Stimulated activated CD8-positive, alpha-beta memory T cell treated with anti-CD3 and anti-CD28 coated beads, Interleukin-7, amount 100 ng/mL, for 4 hours (primary cell): ENCODE measurements around the gene WWOX.
A peak's percentile ranks its signal among the peaks of the same experiment; 100 is the strongest.

Source experiments
- DNase-seq, 2 donors: peaks; one replicate each; pipeline ENCODE4 v3.0.0-alpha.2; 2020; ENCODE audit warnings: low read depth in 2 of 2

The WWOX gene

DNA sequence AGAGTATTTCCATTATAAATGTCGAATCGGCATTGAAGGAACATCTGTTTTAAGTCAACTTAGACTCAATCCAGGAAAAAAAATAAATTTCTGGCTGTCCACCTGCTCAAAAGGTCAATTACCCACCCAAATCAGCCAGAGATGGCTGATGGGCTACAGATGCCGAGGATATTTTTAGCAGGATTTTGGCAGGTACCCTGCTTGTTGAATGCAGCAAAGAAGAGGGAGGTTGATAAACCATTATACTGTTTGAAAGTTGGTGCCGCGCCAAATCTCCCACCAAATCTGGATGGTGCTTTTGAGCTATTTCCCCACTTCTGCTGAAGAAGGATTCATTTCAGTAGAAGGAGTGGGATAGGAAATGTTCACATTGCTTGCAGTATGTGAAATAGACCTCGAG is 963.4 kb downstream of the WWOX start:
- DNase-seq: no peak

DNA sequence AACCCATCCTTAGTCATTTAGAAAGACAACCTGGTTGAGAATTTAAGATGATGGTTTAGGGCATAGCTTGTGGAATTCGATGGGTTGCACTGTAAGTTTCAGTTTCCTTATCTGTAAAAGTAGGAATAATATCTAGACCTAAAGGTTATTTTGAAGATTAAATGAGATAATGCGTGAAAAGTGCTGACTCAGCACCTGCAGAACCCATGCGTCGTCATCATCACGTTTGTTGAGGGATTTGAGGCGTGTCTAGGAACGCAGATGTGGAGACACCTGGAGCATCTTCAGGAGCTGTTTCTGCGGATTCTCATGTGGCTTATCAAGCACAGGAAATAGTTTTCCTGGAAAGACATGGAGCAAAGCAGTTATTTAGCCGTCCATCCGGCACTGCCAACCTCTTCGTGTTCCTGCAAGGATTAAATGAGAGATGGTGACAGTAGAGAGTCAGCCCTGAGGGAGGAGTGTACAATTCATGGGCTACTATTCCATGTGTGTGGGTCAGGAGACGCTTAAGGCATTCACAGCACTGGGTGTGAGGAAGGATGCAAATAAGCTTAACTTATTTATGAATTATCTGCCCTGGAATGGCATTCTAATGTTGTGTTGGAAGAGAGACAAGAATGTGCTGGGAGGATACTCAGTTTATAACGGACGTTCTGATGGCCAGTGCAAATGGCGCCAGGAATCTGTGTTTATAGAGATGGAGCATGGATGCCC is 965.0 kb downstream of the WWOX start:
- no peak for DNase-seq

DNA sequence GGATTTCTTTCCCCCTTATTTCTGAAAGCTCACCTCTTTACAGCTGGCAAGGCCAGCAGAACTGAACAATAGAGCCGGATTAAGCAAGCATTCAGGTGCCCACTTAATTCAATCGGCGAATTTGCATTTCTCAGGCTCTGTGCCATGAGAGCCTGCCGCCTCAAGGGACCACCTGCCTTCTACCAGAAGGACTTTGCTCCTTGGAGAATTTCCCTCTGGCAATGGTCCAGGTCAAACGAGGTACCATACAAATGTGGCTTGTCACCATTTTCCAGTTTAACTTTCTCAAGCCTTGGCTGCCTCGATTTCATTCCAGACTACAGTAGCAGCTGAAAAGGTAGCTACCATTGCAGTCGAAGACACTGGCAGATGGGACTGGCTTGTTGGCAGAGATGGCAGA is 967.1 kb downstream of the WWOX start:
- DNase-seq: no peak

DNA sequence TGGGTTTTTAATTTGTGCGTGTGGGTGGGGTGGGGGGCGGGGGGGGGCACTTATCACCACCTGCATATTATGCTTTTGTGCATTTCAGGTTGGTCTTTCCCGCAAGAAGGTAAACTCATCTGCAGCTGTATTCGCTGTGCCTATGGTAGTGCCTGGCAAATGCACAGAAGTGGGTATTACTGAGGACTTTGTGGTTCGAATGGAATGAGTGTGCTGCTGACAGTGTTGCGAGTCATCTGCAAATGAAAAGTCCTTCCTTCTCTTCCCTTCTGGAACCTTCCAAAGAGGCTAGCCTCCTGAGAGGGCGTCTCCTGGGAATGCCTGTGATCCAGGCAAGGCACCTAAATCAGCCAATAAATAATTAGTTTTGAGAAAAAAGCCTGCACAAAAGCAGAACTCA is 968.1 kb downstream of the WWOX start:
- no peak for DNase-seq

DNA sequence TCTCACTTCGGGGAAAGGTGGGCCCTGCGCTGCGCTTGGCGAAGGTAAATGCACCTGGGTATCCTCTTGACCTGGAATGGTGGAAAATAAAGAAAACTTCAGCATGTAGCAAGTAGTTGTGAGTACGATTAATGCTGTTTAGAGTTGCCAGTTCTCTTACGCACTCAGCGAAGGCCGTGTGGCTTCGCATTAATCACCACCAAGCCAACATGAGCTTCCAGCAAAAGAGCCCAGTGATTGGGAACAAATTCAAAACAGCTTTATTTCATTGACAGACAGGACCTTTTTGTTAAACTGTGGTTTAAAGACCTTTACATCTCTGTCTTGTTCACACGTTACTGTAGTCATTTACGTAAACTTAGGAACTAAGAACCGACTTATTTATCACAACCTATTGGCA is 969.7 kb downstream of the WWOX start:
- DNase-seq: no peak

DNA sequence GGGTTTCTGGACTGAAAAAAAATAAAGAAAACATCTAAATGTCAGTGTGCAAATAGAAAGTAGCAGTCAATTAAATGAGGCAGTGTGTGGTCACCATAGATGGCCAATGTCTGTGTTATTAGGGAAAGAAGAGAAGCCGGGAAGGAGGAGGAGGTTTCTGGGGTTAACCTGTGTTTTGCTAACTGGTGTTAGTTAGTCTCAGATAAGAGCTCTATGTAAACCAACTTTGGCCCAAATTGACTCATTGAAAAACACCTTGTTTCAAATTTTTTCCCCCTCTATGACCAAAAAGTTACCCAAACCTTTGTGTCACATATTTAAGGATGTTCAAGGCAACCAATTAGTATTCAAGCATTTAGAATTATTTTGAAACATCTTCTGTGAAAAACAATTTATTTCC is 970.2 kb downstream of the WWOX start:
- DNase-seq: no peak

DNA sequence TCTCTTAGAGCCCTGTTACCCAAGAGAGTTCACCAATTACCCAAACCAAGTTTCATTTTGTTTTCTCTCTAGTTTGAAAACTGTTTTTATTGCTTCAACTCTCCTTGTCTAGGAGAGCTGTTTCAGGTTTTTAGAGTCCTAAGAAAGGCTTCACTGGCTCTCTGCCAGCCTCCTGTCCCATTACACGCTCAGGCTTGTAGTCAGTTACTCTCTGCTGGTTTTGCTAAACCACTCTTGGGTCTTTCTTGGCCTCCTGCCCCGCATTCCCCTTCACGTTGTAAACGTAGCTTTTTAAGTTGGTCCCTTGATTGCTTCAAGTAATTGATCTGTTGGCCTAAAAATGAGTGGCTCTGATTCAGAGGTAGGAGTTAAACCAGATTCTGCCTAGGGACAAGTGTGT is 972.0 kb downstream of the WWOX start:
- no peak for DNase-seq

DNA sequence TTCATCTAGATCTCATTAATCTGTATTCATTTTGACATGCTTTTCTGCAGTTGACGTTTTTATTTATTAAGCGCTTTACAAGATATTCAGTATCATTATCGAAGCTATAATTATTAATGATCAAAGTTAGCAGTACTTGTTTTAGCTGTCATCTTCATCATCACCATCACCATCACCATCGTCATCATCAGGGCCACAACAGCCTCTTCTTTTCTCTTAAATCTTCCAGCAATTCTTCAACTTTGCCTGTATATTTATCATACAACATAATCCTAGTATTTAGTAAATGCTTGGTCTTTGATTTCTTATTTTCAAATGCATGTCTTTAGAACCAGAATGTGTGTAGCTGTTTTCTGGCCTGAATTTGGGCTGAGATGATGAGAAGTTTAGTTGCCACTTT is 973.1 kb downstream of the WWOX start:
- DNase-seq: no peak

DNA sequence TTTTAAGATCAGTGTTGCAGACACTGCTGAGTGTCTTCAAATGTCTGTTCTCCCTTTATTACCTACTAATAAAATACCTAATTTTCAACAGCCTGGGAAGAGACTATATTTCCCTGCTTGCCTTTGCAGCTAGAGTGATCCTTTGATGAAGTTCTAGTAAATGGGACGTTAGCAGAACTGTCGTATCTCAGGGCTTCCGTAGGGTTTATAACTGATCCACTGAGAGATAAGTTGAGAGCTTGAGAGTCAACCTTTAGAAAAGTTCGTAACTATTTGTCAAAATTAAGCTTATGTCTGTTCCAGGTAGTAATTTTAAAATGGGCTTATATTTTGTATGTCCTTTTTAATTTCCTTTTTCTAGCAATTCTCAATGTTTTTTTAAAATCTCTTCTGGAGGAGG is 974.1 kb downstream of the WWOX start:
- DNase-seq: no peak

DNA sequence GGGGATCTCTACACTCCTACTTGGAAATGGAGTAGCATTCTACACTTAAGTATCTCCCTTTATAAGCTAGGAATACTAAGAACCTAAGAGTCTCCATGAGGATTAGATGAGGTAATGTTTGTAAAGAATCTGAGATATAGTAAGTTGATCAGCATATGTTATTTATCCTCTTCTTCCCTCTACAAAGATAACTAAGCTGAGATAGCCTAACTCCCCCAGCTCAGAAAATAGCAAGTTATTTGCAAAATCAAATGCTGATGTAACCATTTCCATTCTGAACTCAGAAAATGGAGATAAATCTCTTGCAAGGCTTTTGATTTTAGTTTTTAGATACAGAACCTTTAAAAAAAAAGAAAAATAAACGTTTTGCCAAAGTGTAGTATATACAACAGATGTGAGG is 975.1 kb downstream of the WWOX start:
- DNase-seq: no peak

DNA sequence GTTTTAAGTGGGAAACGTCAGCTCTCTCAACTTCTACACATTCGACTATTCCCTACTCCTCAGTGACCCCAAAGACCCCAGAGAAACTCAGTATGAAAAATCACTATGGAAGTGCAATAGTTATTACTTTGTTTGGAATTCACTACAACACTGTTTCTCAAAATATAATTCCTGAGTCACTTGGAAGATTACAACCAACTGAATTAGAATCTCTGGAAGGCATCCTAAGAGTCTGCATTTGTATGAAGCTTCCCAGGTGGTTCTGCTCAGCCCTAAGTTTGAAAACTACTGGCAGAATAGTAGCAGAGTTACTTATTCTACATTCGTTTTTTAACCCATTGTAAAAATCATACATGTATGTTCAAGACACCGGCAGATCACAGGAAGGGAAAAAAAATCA is 975.5 kb downstream of the WWOX start:
- no peak for DNase-seq

DNA sequence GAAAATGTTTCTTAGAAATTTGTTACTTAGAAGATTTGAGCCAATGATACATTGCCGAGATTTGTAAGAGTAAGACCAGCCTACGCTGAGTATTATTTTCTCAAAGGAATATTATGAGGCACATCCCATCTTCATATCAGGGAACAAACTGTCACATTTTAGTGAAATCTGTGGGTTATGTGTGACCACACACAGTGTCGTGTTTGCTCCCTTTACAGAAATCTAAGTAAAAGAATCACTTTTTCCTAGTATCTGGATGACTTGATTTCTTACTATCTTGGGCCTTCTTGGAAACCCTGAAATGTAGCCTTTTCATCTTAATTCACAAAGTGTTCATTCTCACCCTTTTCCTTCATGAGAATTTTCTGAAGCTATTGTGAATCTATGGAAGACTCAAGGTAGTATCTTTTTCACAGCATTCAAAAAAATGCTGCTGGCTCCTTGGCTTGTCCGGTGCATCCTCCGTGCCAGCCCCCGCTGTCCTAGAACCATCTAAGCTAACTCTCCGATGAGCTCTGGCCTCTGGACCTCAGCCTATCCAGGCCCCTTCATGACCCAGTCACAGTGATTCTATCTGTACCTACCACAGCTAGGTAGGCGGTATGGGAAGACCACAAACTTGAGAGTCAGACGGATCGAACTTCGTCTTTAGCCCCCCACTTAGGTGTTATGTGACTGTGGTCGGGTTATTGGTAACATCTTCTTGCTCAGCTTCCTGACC is 976.8 kb downstream of the WWOX start:
- no peak for DNase-seq

DNA sequence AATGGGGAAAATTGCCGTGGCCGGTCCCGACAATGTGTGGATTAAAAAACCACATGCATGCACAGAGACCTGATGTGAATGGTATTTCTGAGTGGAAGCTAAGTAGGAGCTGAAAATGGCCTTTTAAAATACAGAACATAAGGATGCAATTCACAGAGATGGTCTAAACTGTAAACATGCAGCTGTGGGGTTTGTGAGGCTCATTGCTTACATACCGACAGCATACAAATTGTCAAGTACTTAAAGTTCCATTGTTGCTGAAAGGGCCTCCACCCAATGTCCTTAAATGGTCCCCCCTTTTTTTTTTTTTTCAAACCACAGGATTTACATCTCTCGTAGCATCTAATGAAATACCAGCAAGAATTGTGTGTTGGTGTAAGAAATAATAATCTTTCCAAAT is 977.9 kb downstream of the WWOX start:
- DNase-seq: no peak

DNA sequence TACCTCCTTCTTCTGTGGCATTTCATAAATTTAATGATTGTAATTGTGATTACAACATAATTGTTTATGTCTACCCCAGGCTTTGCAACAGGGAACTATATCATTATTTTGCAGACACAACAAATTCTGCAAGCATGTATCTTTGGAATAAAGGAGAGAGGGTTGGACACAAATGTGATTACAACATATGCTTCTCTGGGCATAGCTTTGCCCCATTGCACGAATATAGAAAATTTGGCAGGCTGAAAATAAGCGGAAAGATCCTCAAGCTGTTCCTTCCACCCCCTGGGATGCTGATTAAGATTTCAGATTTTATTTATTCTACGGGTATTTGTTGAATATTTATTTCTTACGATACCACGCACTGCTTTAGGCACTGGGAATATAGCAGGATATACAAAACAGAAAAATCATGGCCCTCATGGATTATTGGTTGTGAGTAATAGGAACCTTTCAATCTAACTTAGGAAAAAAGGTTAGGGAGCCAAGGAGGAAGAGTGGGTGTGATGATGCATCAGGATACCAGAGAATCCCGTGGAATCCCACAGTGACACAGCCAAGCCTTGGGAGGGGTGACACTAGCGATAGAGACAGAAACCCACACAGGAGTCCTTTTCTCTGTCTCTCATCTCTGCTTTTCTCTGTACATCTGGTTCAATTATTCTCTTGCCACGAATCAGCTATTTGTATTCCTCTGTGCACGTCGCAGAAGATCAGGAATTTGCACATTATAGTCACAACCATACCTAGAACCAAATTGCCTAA is 980.4 kb downstream of the WWOX start:
- DNase-seq: no peak

DNA sequence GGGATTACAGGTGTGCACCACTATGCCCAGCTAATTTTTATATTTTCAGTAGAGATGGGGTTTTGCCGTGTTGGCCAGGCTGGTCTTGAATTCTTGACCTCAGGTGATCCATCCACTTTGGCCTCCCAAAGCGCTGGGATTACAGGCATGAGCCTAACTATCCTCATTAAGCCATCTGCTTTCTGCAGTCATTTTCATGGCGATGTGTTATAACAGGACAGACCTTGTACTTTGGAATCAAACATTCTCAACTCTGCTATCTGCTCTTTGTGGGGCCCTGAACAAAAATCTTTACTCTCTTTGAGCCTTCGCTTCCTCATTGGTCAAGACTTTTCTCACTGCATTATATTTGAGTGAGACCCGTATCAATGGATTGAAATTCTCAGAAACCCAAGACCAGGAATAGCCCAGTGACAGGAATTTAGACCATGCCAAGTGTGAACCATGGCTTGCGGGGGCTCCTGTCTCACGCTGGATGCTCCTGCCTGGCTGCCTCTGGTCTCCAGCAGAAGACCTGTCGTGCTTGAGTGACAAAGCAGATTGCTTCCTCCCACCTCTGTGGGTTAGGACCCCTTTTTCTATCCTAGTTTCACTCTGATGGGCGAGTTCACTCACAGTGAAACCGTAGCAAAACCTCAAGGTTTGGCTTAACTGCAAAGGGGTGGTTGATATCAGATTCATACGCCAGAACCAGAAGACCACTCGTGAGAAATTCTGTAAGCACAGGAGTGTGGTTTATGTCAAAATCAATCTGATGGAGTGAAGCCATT is 982.0 kb downstream of the WWOX start:
- no peak for DNase-seq

DNA sequence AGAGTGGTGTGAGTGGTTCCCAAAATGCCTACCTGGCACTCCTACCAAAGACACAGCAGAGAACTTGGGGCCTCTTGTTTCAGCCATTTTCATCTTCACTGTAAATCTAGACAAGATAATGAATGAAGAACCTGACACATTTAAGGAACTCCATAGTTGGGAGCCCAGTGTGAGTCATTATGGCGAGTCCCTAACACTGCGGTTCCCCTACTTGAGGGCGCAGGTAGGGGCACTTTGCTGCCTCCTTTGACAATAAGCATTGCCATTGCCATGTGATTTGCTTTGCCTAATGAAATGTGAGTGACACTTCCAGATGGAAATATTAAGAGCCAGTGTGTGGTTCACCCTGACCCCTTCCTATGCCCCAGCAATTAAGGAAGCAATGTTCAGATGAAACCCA is 983.5 kb downstream of the WWOX start:
- no peak for DNase-seq

DNA sequence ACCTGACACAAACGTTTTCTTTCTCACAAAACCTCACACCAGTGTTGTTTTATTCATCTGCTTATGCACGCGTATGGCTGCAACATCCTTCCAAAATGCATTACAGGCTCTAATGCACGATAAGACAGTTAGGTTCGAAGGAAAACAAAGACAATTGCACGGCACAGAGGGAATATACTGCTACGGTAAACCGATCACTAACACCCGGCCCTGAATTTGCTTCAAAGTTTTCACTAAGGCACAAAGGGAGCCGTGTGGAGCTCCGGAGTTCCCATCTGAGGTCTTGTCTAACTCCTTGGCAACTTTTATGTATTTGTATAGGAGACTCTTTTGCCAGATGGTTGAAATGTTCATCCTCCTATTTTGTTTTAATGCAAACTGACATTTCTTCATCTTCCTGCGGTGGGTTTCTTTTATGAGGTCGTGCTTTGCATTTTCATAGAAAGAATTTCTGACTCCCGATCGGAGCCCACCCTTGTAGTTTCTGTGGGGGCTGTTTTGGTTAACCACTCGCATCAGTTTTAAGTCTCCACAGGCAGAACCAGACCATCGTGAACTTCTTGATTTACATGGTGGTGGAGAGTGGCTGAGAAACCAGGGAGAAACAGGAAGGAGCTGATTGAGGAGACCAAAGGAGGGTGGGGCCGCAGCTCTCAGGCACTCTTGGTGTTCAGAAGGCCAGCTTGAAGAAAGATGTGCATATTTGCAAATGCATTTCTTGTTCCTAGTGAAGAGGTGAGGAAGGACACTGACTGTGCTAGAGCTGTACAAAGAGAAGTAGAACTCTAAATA is 984.2 kb downstream of the WWOX start:
- DNase-seq: no peak

DNA sequence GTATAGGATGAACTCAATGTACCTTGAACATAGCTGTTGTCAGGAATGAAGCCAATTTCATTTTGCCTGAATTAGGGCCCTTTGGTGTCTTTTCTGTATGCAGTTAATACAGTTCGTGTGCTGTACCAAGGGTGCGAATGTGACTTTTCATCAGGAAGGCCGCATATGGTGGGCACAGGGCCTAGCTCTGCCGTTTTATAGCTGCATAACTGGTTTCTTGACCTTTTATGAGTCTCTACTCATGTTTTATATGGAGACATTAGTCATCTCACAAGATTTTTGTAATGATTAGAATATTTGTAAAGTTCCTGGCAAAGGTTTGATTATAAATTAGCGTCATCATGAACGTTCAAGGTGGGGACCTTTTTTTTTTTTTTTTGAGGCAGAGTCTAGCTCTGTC is 989.5 kb downstream of the WWOX start:
- no peak for DNase-seq

DNA sequence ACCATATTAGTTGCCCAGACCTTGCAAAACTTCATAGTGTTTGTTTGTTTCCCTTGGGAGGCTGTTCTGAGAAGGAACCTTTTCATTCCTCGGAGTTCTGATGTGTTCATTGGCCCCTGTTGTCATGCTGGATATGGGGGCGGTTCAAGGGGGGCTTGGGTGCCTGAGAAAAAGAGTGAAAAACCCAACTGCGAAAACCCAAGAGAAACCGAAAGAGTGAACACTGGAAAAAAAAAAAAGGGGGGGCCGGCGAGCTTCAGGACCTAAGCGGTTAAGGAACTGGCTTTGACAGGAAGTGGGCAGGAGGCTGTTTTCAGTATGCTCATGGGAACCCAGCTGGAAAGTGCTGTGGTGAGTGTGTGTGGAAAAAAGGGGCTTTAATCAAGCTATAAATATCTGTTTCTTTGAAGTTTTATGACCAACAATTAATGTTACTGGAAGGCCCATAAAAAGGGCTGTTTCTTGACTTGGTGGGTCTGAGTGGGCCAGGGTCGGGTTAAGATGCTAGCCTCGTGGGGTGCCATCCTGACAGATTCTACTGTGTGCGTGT is 990.4 kb downstream of the WWOX start:
- DNase-seq: peak; percentile 42 to 64

DNA sequence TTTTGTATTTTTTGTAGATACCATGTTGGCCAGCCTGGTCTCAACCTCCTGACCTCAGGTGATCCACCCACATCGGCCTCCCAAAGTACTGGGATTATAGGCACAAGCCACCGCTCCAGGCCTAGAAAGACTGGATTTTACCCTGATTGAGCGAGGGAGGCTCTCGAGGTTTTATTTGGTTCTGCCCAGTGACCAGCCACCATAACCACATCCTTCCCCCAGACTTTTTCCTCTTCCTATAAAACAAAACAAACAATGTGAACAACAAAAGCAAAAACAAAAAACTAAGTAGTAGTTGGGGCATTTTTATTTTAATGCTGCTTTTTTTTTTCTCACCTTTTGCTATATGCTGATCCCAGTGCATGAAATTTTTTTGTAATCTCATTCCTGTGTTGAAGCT is 991.5 kb downstream of the WWOX start:
- DNase-seq: no peak

DNA sequence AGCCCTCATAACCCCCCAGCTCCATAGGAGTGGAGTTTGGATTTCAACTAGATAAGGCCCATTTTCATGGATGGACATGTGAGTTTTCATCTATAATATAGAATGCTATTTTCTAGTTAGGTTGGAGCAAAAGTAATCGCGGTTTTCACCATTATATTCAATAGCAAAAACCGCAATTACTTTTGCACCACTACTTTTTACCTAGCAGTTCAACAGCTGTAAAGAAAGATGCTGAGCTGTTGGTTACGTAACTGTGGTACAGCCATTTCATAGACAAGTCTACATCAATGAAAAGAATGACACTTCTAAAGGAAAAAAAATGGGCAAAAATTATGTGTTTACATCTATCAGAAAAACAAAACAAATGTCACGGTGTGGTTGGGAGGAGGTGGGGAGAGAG is 993.4 kb downstream of the WWOX start:
- no peak for DNase-seq
